ENCODE results near the gene ECSIT.

ECSIT gene

GRCh38 chr19:11551603-11552235 is 22.8 kb upstream of the ECSIT start:
- no peak overlapping the region for H3K27ac Mint-ChIP-seq
- H3K4me1 Mint-ChIP-seq: peaks cover 7% of the 10 kb centered on the region
- H3K27me3 Mint-ChIP-seq (ENCODE audit: low read depth): no peaks in the 10 kb centered on the region
- peak in 1 of 3 experiments; percentile 41 for TF ChIP-seq CTCF (IDR thresholded peaks at IDR 0.05; ENCODE audit: unreplicated experiment in 3 of 3)
- H3K36me3 Mint-ChIP-seq (ENCODE audit: low read depth): peaks cover 11% of the 10 kb centered on the region
- H3K4me3 Mint-ChIP-seq: no peak overlapping the region
- H3K9me3 Mint-ChIP-seq: no peaks in the 10 kb centered on the region

GRCh38 chr19:11550265-11550664 is 21.3 kb upstream of the ECSIT start:
- no peak overlapping the region for H3K4me3 Mint-ChIP-seq
- H3K27me3 Mint-ChIP-seq (ENCODE audit: low read depth): peaks cover 6% of the 10 kb centered on the region
- H3K4me1 Mint-ChIP-seq: peaks cover 1% of the 10 kb centered on the region
- H3K9me3 Mint-ChIP-seq: no peaks in the 10 kb centered on the region
- TF ChIP-seq CTCF (IDR thresholded peaks at IDR 0.05; ENCODE audit: unreplicated experiment in 3 of 3): no peak
- H3K36me3 Mint-ChIP-seq (ENCODE audit: low read depth): peaks cover 5% of the 10 kb centered on the region
- H3K27ac Mint-ChIP-seq: no peak overlapping the region

GRCh38 chr19:11549386-11549953 is 20.5 kb upstream of the ECSIT start:
- Mint-ChIP-seq H3K27ac (no peak overlapping the region), H3K27me3 (ENCODE audit: low read depth) (peaks cover 6% of the 10 kb centered on the region), H3K36me3 (ENCODE audit: low read depth) (peaks cover 3% of the 10 kb centered on the region), H3K9me3 (no peaks in the 10 kb centered on the region), H3K4me1 (no peaks in the 10 kb centered on the region), H3K4me3 (no peak overlapping the region)
- TF ChIP-seq CTCF (IDR thresholded peaks at IDR 0.05; ENCODE audit: unreplicated experiment in 3 of 3): no peak

- Mint-ChIP-seq H3K27ac (no peak overlapping the region), H3K4me3 (no peak overlapping the region), H3K36me3 (ENCODE audit: low read depth) (no peaks in the 10 kb centered on the region), H3K9me3 (no peaks in the 10 kb centered on the region), H3K4me1 (no peaks in the 10 kb centered on the region), H3K27me3 (ENCODE audit: low read depth) (peaks cover 6% of the 10 kb centered on the region)
- no peak for TF ChIP-seq CTCF (IDR thresholded peaks at IDR 0.05; ENCODE audit: unreplicated experiment in 3 of 3)
Measured at GRCh38 chr19:11547929-11548700, 19.2 kb upstream of the ECSIT start.

GRCh38 chr19:11541238-11541637 is 12.3 kb upstream of the ECSIT start:
- Mint-ChIP-seq H3K4me3 (no peak overlapping the region), H3K4me1 (peaks cover 13% of the 10 kb centered on the region), H3K36me3 (ENCODE audit: low read depth) (no peaks in the 10 kb centered on the region), H3K27me3 (ENCODE audit: low read depth) (peaks cover 19% of the 10 kb centered on the region), H3K27ac (no peak overlapping the region), H3K9me3 (no peaks in the 10 kb centered on the region)
- no peak for TF ChIP-seq CTCF (IDR thresholded peaks at IDR 0.05; ENCODE audit: unreplicated experiment in 3 of 3)

Data from nephron (organoid).